GM23248 (cell line): ENCODE measurements around the gene GAB3.

Experiments used
- EZH2 ChIP-seq: fragments of 200-600 bp; sonication (generic); IDR thresholded peaks from 2 replicates; pipeline ENCODE4 v1.6.1; 2018; ENCODE audit warnings: antibody characterized with exemption, mild to moderate bottlenecking; ENCODE audit not compliant: insufficient read depth, poor library complexity, severe bottlenecking
- EZH2phosphoT487 ChIP-seq: fragments of 200-600 bp; sonication (generic); IDR thresholded peaks from 2 replicates; pipeline ENCODE4 v1.6.1; 2018; ENCODE audit warnings: antibody characterized with exemption, moderate library complexity, mild to moderate bottlenecking, low read depth; ENCODE audit not compliant: insufficient read depth

- no peak for TF ChIP-seq EZH2
- no peak for TF ChIP-seq EZH2phosphoT487
Observed at GRCh38 chrX:154742613-154743012, 8.3 kb downstream of the GAB3 start.
